Memory B cell (primary cell): ENCODE results near the gene FGF12.

Source experiments
- ATAC-seq: fragments of 150-1000 bp; cut with Tn5 transposase; 2 replicates; pipeline ENCODE4 v1.10.0; 2021; ENCODE audit warnings: low read depth, mild to moderate bottlenecking, moderate library complexity
- DNase-seq, 2 donors: peaks; one replicate each; pipeline ENCODE4 v3.0.0; 2022; ENCODE audit warnings: low spot score in 2 of 2
- H3K27ac Mint-ChIP-seq: one replicate; pipeline ENCODE4 v1.8.0; 2022; ENCODE audit warnings: mild to moderate bottlenecking, moderate library complexity, mixed read lengths
- H3K27me3 Mint-ChIP-seq: one replicate; pipeline ENCODE4 v1.8.0; 2022; ENCODE audit warnings: mixed read lengths
- H3K36me3 Mint-ChIP-seq: one replicate; pipeline ENCODE4 v1.8.0; 2022; ENCODE audit warnings: mild to moderate bottlenecking, mixed read lengths
- H3K4me1 Mint-ChIP-seq: one replicate; pipeline ENCODE4 v1.8.0; 2022; ENCODE audit warnings: mixed read lengths
- H3K4me3 Mint-ChIP-seq: one replicate; pipeline ENCODE4 v1.8.0; 2022; ENCODE audit warnings: mild to moderate bottlenecking, moderate library complexity, mixed read lengths
- H3K9me3 Mint-ChIP-seq: one replicate; pipeline ENCODE4 v1.8.0; 2022; ENCODE audit warnings: mixed read lengths

Gene FGF12

DNA sequence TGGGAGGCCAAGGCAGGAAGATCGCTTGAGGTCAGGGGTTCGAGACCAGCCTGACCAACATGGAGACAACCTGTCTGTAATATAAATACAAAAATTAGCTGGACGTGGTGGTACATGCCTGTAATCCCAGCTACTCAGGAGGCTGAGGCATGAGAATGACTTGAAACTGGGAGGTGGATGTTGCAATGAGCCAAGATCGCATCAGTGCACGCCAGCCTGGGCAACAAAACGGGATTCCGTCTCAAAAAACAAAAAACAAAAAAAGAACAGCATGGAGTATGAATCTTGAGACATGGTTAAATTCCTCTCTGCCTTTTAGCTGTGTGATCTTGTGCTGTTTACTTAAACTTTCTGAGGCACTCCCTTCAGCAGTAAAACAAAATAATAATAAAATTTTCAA is 244.9 kb downstream of the FGF12 start:
- Mint-ChIP-seq H3K4me3 (no peak overlapping the region), H3K27ac (no peak overlapping the region)
- DNase-seq: no peak

DNA sequence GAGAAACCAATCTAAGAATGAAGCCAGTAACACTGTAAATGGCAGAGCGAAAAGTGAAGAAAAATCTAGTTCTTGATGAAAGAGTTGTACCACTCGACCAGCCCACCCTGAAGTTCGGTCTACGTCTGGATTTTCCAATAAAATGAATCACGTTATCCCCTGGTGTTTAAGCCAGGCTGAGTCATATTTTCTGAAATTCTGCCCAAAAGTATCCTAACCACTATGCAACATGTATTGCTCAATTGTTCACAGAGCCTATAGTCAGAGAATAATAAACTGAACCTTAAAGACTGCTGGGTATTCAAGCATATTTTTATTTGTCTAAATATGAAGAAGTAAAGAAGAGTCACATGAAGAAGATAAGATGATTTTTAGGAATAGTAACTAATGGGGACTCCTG is 245.7 kb downstream of the FGF12 start:
- Mint-ChIP-seq H3K36me3 (no peaks in the 10 kb centered on the region), H3K4me1 (peaks cover 4% of the 10 kb centered on the region), H3K4me3 (no peak overlapping the region), H3K27me3 (peaks cover 12% of the 10 kb centered on the region), H3K27ac (no peak overlapping the region), H3K9me3 (no peaks in the 10 kb centered on the region)
- ATAC-seq (no peak), DNase-seq (no peak)

More for the DNA sequence above, 244.9 kb downstream of the FGF12 start:
- H3K4me1 Mint-ChIP-seq: peaks cover 4% of the 10 kb centered on the region
- no peak for ATAC-seq
- no peaks in the 10 kb centered on the region for H3K9me3 Mint-ChIP-seq
- H3K27me3 Mint-ChIP-seq: peaks cover 9% of the 10 kb centered on the region
- no peaks in the 10 kb centered on the region for H3K36me3 Mint-ChIP-seq

DNA sequence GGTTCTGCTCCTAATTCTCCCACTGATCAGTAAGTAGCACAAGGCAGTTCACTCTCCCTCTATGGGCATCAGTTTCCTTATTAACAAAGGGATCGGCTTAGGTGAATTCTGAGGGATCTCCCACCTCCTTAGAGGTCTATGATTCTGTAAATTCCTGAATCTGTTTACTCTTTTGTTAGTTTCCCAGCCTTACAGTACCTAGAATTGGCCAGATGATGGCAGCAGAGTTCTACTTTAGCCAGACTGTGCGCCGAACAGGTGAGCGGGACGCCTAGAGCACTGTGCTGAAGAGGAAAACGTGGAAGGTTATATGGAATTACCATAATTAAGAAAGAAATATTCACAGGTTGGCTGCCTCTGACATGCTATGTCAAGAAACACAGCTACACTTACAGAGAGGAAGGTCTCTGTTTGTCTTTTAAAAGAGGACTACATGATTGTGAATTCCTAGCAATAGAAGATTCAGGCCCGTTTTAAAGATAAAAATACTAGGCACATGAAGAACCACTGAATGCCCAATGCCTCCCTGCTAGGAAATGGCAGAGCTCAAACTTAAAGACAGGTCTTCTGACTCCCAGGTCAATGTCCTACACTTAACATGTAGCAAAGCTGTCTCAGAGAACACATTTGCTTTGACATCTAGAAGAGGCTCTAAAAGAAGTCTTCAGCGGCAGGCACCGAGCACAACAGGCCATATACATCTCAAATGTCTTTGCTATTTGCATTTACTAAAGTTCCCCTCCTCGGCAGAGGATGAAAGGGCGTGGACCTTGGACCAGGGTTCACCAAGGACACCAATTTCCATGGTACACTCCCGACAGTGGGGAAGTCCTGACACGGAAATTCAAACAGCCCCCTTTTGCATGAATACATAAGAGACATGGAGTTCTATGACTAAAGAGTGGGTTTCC is 259.9 kb downstream of the FGF12 start:
- Mint-ChIP-seq H3K36me3 (no peaks in the 10 kb centered on the region), H3K9me3 (no peaks in the 10 kb centered on the region), H3K4me1 (peaks cover 3% of the 10 kb centered on the region), H3K27me3 (peaks cover 18% of the 10 kb centered on the region), H3K27ac (no peak overlapping the region), H3K4me3 (no peak overlapping the region)
- ATAC-seq (peak; percentile 78), DNase-seq (peak; percentile 56 to 68)

DNA sequence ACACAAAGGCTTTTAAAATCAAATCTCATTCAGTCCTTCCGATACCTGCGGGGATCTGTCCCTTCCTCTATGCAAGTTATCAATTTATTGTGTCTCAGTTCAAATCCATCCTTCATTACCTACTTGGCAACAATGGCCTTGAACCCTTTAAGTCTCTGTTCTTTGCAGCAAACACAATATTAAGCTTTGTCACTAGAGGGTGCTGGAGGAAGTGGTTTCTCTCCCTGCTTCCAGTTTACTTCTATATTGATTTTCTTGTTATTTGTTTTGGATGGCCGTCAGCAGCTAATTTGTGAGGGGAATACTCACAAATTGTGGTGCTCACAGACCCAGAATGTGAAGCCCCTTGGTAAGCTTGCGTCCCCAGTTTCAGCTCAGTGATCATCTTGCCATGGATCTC is 278.3 kb downstream of the FGF12 start:
- Mint-ChIP-seq H3K27ac (no peak overlapping the region), H3K36me3 (no peaks in the 10 kb centered on the region), H3K4me3 (no peak overlapping the region), H3K27me3 (peaks cover 19% of the 10 kb centered on the region), H3K4me1 (peaks cover 4% of the 10 kb centered on the region), H3K9me3 (no peaks in the 10 kb centered on the region)
- no peak for DNase-seq
- ATAC-seq: no peak

DNA sequence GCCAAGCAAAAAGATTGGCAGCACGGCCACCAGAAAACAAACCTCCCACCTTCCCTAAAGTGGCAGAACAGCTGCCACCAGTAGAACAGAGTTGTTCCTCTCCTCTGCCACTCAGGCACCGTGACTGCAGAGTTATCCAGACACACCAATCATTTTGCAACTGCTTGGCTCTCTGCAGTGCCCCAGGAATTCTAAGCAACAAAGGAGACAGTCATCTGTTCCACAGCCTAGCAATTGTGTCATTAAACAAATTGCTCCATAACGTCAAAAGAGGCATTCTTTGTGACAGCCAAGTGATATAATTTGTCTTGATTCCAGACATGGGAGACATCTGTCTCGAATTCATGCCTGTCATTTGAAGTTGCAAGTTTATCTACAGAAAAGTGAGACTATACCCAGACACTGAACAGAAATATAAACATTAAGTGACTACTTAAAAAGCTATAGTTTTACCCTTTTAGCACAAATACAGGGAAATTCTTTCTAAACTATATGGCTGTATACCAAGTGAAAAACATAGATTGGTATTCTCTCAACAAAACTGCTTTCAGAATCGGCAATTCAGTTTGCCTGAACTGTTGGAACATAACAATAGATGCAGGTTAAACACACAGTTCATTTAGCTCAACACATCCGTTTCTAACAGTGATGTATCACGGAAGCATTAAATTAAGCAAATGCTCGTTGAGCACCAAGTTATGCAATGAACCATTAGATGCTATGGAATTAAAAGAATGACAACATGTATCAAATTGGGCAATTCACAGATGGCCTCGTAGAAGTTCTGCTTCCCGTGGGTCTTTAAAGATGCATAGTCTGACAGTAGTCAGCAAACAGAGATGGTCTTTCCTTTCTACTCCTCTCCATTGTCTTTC is 281.3 kb downstream of the FGF12 start:
- H3K27me3 Mint-ChIP-seq: peaks cover 14% of the 10 kb centered on the region
- DNase-seq: no peak
- H3K36me3 Mint-ChIP-seq: no peaks in the 10 kb centered on the region
- no peak overlapping the region for H3K4me3 Mint-ChIP-seq
- H3K4me1 Mint-ChIP-seq: peaks cover 4% of the 10 kb centered on the region
- no peak overlapping the region for H3K27ac Mint-ChIP-seq
- ATAC-seq: no peak
- no peaks in the 10 kb centered on the region for H3K9me3 Mint-ChIP-seq

DNA sequence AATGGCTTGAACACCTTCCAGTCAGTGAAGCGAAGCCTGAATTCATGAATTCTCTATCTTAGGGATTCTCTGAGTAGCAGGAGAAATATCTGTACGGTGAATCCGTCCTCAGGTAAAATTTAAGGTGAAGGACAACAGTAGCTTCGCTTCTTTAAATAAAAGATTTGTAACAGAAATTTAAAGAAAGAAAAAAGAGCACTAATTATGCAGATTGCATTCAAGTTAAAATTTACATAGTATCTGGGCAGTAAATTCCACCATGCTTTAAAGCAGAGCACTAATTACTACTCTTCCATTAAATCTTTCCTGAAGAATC is 282.6 kb downstream of the FGF12 start:
- Mint-ChIP-seq H3K27me3 (peaks cover 14% of the 10 kb centered on the region), H3K4me3 (no peak overlapping the region), H3K27ac (no peak overlapping the region), H3K36me3 (no peaks in the 10 kb centered on the region), H3K4me1 (peaks cover 4% of the 10 kb centered on the region), H3K9me3 (no peaks in the 10 kb centered on the region)
- DNase-seq (no peak), ATAC-seq (no peak)

DNA sequence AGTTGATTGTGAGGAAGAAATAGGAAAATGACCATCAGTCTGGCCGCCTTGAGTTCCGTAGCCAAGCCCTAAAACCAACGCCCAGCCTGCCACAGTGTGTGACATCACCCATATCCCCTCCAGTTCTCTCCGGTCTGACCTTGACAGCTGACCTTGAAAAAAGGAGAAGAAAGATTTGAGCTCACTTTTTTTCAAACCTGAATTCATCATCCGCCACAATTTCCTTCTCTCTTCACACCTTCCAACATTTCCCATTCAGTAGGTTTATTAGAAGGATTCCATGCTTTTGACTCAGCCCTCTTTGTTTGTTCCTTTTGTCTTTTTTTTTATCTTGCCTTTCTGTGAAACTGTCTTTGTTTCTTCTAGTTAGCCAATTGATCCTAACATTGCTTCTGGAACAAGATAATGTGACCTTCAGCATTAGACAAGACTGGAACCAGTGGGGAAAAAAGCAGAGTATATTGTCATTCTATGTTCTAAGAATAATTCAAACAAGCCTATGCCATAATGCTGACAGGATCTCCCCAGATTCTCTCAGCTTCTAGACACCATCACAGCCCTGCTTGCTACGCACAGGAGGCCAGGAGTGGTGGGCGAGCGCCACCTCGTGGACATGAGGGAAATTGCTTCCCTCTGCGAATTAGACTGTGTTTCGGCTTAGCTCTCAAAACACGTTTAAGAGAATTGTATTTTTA is 283.1 kb downstream of the FGF12 start:
- ATAC-seq: peak; percentile 83
- Mint-ChIP-seq H3K27ac (no peak overlapping the region), H3K4me1 (peaks cover 4% of the 10 kb centered on the region), H3K9me3 (no peaks in the 10 kb centered on the region), H3K4me3 (no peak overlapping the region), H3K36me3 (no peaks in the 10 kb centered on the region), H3K27me3 (peaks cover 14% of the 10 kb centered on the region)
- DNase-seq: peak; percentile 64 to 66

DNA sequence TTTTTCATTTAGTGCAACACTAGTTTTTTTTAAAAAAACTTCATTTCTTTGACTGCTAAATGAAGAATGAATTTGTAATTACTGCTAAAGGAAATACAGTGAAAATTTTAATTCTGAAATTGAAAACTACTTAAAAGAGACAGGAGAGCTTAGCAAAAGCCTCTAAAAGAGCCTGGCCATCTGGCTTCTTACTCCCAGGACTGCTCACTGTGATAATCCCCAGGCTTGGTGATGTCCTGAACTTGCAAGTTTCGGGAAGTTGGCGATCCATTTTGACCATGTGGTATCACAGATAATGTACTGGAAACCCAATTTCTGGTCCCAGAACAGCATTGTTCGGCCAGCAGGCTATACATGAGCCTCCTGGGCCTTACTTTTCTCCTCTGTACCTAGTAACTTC is 292.1 kb downstream of the FGF12 start:
- DNase-seq: no peak
- H3K4me3 Mint-ChIP-seq: no peak overlapping the region

DNA sequence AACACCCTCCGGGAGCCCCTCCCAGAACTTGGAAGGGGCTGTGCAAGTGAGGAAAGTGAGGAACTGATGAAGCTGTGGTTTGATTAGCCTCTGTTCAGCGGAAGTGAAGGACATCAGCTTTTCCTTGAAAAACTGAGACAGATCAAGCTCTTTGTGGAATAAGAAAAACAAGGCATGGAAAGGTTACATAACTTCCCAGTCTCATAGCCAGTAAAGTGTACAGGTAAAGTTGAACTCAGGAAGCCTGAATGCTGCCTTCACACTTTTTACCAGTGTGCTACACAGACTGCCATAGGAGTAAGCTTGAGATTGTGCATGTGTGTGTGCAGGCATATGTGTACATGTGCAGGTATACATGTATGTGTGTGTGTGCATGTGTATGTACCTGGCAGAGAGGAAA is 293.2 kb downstream of the FGF12 start:
- no peak for DNase-seq
- Mint-ChIP-seq H3K4me1 (no peaks in the 10 kb centered on the region), H3K27me3 (peaks cover 11% of the 10 kb centered on the region), H3K27ac (no peak overlapping the region), H3K36me3 (no peaks in the 10 kb centered on the region), H3K9me3 (no peaks in the 10 kb centered on the region), H3K4me3 (no peak overlapping the region)
- no peak for ATAC-seq

More for the DNA sequence above, 292.1 kb downstream of the FGF12 start:
- H3K9me3 Mint-ChIP-seq: no peaks in the 10 kb centered on the region
- no peak overlapping the region for H3K27ac Mint-ChIP-seq
- H3K27me3 Mint-ChIP-seq: peaks cover 13% of the 10 kb centered on the region
- no peaks in the 10 kb centered on the region for H3K36me3 Mint-ChIP-seq
- H3K4me1 Mint-ChIP-seq: no peaks in the 10 kb centered on the region
- no peak for ATAC-seq

DNA sequence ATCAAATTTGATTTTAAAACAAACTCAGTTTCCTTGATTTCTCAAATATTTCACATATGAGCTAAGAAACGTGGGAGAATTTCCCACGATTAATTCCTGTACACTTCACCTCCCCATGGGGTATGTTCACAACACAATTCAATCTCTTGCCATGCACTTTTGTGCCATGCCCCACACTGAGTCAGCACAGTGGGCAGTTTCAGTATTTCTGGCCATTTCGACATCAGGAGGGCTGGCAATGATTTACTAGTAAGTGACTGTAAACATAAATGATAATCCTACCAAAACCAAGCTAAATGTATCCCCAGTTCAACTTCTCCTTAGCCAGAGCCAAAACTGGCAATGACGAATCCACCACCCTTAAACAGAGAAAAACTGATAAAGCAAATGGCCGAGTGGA is 293.6 kb downstream of the FGF12 start:
- Mint-ChIP-seq H3K4me3 (no peak overlapping the region), H3K27ac (no peak overlapping the region), H3K4me1 (no peaks in the 10 kb centered on the region), H3K36me3 (no peaks in the 10 kb centered on the region), H3K27me3 (peaks cover 11% of the 10 kb centered on the region), H3K9me3 (no peaks in the 10 kb centered on the region)
- ATAC-seq (no peak), DNase-seq (no peak)

DNA sequence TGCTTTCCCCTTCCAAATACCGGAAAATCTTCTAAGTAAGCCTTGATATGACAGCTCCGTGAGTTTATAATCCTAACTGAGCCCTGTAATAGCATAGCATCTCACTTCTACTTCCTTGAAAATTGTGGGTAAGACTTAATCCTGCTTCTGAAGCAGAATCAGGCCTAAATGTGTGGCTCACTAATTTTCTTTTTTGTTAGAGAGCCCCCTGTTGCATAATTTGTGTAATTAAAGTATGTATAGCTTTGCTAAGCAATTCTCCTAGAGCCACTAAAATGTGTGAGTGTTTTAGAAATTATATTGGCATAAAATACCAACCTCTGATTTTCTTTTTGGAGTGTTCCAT is 304.4 kb downstream of the FGF12 start:
- Mint-ChIP-seq H3K9me3 (no peaks in the 10 kb centered on the region), H3K4me3 (no peak overlapping the region), H3K27me3 (peaks cover 4% of the 10 kb centered on the region), H3K36me3 (no peaks in the 10 kb centered on the region), H3K4me1 (no peaks in the 10 kb centered on the region), H3K27ac (no peak overlapping the region)
- DNase-seq (no peak), ATAC-seq (no peak)

DNA sequence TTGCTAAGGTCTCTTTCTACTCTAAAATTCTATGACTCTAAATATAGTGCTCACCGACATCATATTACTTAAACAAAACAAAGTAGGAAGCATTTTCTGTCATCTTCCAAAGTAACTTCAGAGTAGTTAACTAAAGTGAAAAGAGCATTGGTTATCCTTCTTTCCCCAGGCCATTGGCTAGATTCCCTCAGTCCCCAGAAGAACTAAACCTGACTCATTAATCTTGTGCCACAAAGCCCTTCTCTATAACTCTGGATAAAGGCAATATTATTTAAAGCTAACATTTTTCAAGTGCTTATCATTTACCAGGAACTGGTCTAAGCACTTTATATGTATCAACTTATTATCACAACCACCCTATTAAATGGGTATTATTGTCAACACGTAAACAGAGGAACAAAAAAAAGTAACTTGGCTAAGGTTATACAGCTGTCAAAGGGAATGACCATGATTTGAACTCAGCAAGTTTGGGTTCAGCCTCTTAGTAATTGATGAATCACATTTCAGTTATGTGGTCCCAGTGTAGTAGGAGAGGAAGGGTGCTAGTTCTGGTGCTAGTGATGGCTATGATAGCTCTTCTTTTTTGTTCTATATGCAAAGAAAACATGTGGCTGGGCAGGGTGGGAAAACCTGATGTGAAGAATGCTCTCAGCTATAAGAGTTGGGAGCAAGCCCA is 304.9 kb downstream of the FGF12 start:
- H3K4me3 Mint-ChIP-seq: no peak overlapping the region
- ATAC-seq (no peak), DNase-seq (no peak)
- H3K36me3 Mint-ChIP-seq: no peaks in the 10 kb centered on the region
- H3K4me1 Mint-ChIP-seq: no peaks in the 10 kb centered on the region
- no peaks in the 10 kb centered on the region for H3K9me3 Mint-ChIP-seq
- no peak overlapping the region for H3K27ac Mint-ChIP-seq
- H3K27me3 Mint-ChIP-seq: peaks cover 1% of the 10 kb centered on the region

DNA sequence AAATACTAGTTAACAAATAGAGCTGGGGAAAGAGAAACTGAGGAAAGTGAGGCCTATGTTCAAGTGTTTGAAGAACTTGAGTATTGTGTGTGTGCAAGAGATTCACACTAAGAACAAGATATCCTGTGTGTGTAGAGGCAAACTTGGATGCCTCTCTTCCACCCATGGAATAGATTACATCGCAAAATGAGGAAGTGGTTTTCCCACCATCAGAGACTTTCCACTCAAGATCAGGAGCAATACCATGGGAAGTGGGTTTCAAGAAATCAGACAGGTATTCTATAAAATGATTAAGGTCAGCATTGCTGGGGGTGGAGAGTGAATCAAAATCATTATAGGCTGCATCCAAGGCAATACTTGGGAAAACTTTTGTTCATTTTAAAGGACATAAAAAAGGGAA is 308.0 kb downstream of the FGF12 start:
- ATAC-seq: no peak
- H3K4me3 Mint-ChIP-seq: no peak overlapping the region
- no peak overlapping the region for H3K27ac Mint-ChIP-seq
- no peak for DNase-seq
- H3K27me3 Mint-ChIP-seq: peaks cover 3% of the 10 kb centered on the region
- H3K9me3 Mint-ChIP-seq: no peaks in the 10 kb centered on the region
- H3K36me3 Mint-ChIP-seq: no peaks in the 10 kb centered on the region
- no peaks in the 10 kb centered on the region for H3K4me1 Mint-ChIP-seq
